ENCODE measurements around the gene LMAN2.
A peak's percentile ranks its signal among the peaks of the same experiment; 100 is the strongest.

LMAN2 gene, protein sequence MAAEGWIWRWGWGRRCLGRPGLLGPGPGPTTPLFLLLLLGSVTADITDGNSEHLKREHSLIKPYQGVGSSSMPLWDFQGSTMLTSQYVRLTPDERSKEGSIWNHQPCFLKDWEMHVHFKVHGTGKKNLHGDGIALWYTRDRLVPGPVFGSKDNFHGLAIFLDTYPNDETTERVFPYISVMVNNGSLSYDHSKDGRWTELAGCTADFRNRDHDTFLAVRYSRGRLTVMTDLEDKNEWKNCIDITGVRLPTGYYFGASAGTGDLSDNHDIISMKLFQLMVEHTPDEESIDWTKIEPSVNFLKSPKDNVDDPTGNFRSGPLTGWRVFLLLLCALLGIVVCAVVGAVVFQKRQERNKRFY

DNA sequence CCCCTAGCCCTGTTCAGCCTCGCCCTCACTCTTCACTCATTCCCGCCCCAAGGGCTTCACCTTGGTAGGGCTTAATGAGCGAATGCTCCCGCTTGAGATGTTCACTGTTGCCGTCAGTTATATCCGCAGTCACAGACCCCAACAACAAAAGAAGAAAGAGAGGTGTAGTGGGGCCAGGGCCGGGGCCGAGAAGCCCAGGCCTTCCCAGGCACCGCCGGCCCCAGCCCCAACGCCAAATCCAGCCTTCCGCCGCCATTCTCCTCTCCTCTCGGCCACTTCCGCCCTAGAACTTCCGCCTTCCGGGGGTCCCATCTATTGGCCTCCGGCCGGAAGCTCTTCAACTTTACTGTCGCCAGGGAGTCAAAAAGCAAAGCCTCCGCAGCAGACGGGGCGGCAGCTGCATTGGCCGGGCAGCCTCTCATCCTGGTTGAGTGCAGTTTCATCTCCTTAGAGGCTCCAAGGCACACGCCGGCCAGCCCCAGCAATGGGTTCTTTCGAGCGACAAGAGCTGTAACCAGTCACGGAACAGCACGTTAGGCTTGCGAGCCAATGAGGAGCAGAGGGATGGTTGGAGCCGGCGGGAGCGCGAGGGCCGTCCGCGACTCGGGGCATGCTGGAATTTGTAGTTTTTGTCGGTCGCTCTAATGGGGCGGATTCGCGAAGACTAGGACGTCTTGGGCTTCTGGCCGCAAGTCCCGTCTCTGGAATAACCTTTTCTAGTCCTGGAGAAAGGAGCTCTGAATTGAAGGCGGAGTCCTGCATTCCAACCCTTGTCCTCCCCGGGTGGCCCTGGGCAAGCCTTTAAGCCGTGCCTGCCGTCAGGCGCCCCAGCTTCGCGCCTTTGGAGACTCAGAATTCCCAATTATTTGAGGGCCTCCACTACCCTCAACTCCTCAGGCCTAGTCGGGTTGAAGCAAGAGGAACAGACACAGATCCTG lies at the start of gene LMAN2:
Gene LMAN2, minus strand, starts transcription at position 277 of the 938 bp plus-strand sequence. Its CDS starts 21 bp downstream, at position 256.
- peak; percentile 92 for DNase-seq

DNA sequence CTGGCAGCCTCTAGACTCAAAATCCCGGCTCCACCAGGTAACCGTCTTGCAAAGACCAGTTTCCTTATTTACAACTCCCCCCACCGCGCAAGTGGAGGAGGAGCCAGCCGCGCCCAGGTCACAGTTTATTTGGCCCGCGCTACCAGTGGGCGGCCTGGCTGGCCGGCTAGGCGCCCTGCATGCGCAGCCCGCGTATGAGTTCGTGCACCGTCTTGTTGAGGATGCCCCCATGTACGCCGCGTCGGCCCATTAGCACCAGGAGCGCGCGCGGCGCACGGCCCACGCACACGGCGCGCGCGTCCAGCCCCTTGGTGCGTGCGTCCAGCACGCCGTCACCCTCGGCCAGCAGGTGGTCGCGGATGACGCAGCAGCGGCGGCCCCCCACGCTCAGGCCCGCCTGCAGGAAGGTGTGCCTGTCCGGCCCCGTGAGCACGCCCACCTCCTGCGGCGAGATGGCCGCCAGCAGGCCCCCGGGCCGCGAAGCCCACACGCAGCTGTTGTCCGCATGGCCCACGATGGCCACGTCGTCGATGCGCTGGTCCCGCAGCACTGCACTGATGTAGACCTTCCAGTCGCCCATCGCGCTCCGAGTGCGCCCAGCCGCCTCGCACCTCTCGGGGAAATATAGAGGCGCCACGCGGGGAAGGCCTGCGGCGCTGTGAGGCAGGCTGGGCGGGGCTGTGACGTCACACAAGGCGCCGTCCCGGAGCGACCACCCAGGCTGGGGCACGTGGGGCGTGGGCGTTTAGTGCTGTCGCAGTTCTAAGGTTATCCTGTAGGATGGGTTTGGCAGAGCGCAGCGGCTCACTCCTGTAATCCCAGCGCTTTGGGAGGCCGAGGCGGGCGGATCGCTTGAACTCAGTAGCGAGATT lies 48.8 kb upstream of the LMAN2 start, which contains the start of gene PFN3:
Gene PFN3, minus strand, starts transcription at position 665 of the 872 bp plus-strand sequence. Its CDS starts 85 bp downstream, at position 580.
- DNase-seq: no peak

DNA sequence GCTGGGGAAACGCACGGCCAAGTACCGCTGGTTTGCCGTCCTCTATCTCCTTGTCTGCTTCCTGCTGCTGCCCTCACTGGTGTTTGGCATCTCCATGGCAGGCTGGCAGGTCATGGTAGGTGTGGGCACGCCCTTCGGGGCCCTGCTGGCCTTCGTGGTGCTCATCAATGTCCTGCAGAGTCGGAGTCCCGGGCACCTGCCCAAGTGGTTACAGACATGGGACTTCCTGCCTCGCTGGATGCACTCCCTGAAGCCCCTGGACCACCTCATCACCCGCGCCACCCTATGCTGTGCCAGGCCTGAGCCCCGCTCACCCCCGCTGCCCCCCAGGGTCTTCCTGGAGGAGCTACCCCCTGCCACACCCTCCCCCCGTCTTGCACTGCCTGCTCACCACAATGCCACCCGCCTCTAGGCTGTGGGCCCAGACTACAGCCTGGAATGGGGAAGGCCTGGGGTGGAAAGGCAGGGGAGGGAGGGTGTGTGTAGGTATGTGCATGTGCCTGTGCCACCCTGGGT lies 46.5 kb upstream of the LMAN2 start:
- DNase-seq: no peak

DNA sequence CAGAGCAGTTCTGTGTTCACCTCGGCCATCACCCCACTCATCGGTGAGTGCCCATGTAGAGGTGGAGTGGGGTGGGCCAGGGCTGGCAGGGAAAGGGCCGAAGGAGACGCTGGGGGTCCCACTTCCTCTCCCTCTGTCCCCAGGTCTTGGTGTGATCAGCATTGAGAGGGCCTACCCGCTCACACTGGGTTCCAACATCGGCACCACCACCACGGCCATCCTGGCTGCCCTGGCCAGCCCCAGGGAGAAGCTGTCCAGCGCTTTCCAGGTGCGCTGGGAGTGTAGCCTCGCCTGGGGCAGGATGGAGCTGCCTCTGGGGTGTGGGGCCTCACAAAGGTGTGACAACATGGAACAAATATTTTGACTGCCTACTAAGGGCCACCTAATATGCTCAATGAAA lies 45.3 kb upstream of the LMAN2 start:
- no peak for DNase-seq

DNA sequence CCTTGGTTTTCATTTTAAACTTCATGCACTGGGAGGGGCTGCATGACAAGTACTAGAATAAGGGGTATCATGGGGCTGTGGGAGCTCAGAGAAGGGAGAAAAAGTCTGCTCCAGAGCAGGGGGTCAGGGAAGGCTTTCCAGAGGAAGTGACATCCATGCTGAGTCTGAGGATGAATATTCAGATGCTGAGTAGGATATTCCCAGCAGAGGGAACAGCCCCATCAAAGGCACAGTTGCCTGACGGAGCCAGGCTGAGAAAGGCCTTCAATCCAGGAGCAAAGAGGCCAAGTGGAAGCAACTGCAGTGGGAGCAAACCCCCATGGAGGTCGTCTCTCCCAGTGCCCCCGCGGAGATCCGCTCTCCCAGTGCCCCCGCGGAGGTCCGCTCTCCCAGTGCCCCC lies 44.6 kb upstream of the LMAN2 start:
- no peak for DNase-seq

DNA sequence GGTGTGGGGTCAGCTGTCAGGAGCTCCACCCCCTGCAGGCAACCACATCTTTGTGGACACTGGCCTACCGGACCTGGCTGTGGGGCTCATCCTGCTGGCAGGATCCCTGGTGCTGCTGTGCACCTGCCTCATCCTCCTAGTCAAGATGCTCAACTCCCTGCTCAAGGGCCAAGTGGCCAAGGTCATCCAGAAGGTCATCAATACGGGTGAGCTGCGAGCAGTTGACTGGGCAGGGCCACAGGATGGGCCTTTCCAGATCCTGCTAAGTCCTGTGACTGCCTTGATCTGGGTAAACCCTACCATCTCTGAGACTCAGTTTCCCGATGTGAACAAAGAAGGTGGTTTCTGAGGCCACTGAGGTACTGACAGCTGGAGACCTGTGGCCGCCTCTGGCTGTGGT lies 42.5 kb upstream of the LMAN2 start:
- DNase-seq: no peak

DNA sequence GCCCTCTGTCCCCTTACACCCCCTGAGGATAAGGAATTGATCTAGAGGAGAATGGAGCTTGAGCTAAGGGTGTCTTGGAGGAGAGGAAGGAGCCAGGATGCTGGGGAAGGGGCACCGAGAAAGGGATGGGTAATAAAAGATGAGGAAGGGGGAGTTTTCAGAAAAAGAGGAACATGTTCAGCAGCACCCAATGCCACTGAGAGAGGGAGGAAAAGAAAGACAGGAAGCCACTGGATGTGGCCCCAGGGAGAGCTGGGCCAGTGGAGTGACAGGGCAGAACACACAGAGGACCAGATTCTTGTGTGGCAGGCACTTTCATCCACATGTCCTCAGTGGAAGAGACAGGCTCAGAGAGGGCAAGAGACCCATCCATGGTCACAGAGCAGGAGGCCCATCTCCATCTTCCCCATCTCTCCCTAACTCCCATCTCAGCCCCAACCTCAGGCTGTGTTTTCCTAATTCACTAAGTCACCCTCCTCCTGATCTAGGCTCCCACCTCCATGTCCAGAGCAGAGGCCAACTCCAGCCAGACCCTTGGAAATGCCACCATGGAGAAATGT lies 41.8 kb upstream of the LMAN2 start:
- no peak for DNase-seq

DNA sequence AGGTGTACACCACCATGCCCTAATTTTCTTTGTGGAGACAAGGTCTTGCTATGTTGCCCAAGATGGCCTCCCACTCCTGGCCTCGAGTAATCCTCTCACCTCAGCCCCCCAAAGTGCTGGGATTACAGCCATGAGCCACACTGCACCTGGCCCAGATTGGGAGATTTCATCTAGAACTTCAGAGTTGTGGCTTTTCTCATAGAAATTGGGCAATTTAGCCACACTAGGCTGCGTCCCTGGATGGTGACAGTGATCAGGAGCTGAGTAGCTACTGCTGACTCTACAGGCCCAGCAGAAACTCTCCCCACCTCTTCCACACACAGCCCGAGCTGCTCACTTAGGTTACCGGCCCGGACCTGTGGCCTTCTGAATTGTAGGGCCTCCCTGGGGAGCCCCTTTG lies 41.3 kb upstream of the LMAN2 start:
- no peak for DNase-seq

DNA sequence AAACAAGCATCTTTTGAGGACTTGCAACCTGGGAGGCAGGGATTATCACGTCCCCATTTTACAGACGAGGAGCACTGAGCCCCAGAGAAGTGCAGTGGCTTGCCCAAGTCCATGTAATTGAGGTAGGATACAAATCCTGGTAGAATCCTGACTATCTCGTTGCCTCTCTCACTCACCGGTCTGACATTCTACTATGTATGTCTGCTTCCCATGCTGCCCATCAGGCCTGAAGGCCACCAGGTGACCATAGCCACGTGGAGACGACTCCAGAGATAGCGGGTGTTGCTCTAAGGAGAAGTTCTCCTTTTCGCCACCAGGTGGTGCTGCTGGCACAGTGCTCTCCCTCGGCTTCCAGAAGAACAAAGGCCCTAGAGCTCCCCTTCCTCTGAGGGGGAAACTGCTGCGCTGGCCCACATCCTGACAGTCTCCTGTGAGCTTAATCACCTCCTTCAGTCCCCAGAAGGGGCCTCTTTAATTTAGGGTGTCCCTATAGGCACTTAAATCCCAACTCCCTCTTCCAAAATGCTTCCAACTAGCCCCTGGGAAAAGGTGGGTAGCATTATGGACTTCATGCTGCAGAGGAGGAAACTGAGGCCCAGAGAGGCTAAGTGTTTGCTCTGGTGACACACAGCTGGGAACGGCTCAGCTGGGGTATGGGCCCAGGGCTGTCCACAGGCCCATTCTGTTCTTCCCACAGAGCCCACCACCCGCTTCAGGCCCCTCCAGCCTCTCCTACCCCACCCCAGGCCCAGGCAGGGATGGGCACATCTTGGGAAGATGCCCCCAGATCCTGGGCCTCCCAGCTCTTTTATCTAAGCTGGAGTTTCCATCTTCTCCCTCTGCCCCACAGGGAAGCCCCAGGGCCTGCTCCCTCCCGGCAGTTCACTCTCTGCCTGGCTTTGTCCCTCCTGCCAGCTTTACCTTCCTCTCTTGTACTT lies 39.2 kb upstream of the LMAN2 start:
- DNase-seq: peak; percentile 91

DNA sequence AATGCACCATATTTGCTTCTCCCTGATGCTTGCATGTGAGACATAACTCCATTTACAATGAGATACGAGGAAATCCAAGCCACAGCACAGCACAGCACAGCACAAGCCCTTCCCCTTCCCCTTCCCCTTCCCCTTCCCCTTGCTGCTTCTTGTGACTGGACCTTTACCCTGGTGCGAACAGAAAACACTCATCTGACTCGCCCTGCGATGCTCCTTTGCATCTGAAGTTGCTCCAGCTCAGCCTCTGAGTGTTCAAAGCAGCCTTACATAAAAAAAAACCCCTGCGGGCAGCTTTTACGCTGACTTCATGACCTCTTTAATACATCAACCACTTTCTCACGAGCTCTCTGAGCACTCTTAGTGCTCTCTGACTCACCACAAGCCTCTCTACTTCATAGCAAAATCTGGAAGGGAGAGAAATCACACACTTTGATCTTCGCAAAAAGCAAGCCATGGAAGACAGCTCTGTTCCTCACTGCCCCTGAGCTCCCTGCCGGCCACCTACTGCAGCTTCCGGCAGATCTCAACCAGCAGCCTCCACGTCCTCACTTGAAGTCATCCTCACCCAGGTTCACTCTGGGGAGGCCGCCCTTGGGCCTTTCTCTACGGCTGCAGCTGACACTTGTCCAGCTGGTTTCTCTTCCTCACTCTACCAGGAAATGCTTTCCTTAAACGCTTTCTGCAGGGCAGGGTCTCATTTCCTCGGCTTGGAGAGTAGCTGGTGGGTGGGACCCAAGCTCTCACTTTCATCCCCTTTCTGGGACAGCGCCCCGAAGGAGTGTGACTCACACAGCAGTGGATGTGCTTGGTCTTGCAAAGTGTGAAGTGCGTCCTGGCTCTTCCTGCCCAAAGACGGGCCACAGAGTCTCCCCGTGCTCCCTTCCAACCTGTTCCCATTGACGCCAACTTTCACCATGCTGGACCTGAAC lies 38.0 kb upstream of the LMAN2 start:
- peak; percentile 68 for DNase-seq

DNA sequence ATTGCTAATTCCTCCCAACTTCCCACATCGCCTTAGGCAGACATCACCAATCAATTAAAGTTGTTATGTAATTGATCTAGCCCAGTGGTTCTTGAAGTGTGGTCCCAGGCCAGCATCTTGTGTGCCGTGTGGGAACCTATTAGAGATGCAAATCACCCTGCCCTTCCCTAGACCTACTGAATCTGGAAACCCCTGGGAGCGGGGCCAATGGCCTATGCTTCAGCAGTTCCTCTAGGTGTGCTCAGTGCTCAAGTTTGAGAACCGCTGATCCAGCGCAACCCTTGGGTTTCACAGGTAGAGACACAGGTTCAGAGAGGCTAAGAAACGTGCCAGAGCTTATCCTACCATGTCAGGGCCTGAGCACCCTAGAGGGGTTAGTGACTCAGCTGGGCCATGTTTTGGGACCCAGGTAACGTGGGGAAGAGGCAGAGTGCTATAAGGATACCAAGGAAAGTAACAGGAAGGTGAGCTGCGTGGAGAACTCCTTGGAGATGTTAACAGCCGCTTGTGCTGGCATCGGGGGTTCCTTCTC lies 37.1 kb upstream of the LMAN2 start:
- DNase-seq: no peak

DNA sequence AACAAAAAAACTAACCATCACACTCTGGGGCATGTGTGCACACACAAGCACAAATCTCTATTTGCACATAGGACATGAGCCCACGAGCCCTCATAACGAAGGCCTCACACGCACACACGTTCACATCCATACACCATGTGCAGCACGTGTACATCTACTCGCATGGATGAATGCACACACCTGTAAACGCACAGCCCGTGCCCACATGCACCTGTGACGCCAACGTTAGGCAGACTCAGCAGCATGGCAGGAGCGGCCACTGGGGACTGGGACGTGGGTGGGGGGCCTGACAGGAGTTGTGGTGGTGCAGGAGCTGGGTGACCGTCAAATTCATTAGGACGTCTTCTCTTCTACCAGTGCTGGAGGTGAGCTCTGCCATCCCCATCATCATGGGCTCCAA lies 35.9 kb upstream of the LMAN2 start:
- DNase-seq: no peak

DNA sequence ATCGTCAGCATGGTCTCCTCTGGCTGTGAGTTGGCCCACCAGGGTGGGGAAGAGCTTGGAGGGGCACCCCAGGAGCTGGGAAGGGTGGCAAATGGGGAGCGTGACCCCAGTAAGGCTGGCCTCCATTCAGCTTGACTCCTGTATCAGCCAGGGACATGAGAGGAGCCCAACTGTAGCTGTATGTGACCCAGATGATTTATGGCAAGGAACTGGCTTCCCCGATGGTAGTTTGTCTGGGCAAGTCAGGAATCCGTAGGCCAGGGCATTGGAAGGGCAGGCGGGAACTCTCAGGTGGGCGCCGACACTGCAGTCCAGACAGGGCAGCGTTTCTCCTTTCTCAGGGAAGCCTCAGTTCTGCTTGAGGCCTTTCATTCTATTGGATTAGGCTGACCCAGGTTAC lies 35.1 kb upstream of the LMAN2 start:
- DNase-seq: no peak

DNA sequence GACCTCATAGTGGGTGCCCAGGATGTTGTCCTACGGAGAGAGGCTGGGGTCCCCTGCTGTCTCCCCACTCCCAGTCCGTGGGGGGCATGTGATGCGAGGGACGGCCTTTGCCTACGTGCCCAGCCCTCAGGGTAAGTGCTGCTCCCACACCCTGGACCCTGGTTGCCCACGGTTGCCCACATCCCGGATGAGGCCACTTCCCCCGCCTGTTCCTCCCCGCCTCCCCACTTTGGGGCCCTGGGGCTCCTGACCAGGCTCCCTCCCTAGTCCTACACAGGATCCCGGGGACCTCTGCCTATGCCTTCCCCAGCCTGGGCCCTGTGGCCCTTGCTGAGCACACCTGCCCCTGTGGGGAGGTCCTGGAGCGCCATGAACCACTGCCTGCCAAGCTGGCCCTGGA lies 34.3 kb upstream of the LMAN2 start:
- DNase-seq: no peak

DNA sequence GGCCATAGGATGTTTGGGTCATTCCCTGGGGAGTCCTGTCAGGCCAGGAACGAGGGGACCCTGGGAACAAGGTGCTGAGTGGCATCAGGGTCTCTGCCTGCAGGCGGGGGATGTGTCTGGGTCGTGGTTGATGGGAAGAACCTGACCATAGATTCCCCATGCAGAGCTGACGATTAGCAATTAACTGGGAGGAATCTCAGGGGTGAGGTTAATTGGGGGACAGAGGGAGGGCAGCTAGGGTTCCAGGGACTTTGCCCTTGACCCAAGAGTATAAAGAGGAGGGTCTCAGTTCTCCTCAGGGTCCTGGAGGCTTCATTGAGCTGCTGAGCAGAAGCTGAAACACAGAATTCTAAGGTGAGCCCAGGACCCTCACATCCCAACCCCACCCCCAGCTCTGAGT lies 32.7 kb upstream of the LMAN2 start, which contains the start of gene SLC34A1:
Gene SLC34A1, plus strand, starts transcription at position 301 of the 400 bp plus-strand sequence. CDS start 1,308 bp downstream, outside the sequence.
- DNase-seq: no peak

DNA sequence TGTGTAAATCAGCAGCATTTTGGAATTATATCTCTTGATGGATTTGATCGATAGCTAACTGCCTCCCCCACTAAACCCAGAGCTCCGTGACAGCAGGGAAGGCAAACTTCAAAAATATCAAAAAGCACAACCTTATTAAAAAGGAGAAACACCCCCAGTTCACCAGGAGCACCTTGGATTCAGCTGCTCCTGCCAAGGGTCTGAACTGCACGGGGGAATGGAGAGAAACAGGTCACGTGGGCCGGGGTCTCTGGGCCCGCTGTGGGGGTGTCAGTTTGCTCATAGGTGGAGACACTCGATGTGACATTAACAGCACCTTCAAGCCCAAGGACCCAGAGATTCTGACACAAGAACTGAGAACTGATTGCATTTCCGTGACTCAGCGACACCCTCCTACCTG lies 31.7 kb upstream of the LMAN2 start:
- DNase-seq: no peak

DNA sequence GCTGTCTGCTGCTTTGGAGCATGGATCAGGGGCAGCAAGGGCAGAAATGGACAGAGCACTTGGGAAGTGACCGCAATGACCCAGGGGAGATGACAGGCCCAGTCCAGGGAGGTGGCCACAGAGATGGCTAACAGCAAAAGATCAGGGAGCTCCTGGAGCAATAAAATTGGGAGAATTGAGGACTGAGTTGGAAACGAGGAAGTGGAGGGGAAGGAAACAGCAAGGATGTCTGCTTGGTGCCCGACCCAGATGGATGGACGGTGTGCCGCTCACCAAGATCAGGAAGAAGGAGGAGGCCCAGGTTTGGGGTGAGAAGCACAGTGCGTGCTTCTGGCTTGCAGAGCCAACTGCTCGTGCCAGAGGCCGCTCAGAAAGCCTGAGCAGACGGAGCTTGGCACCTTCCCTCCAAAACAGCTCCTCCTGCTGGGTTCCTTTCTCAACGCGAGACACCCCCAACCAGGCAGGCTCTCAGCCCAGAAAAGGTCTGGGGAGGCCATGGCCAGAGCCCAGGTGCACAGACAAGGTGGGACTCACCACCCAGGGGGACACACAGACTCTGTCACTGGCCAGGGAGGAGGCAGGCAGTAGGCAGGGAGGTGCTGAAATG lies 31.1 kb upstream of the LMAN2 start:
- no peak for DNase-seq

DNA sequence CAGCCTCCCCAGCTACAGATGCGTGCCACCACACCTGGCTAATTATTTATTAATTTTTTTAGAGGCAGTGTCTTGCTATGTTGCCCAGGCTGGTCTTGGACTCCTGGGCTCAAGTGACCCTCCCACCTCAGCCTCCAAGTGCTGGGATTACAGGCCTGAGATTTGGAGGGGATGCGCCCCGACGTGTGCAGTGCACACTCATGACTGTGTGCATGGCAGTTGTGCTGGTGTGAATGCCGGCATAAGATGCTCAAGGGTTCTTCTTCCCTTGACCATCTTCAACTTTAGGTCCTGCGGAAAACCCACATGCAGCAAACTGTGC lies 29.3 kb upstream of the LMAN2 start:
- no peak for DNase-seq

All from stimulated activated CD4-positive, alpha-beta T cell treated with anti-CD3 and anti-CD28 coated beads, Interleukin-4, amount 100 ng/mL, for 24 hours (primary cell).